ENCODE results near the gene SRRT.

Gene SRRT

GRCh38 chr7:100855515-100855914 is 19.4 kb upstream of the SRRT start:
- no peak for DNase-seq (ENCODE audit: low spot score)

- DNase-seq (ENCODE audit: low spot score), result no peak
Measured at GRCh38 chr7:100856871-100857282, 18.0 kb upstream of the SRRT start.

GRCh38 chr7:100859856-100860255 is 15.0 kb upstream of the SRRT start:
- no peak for DNase-seq (ENCODE audit: low spot score)

DNA sequence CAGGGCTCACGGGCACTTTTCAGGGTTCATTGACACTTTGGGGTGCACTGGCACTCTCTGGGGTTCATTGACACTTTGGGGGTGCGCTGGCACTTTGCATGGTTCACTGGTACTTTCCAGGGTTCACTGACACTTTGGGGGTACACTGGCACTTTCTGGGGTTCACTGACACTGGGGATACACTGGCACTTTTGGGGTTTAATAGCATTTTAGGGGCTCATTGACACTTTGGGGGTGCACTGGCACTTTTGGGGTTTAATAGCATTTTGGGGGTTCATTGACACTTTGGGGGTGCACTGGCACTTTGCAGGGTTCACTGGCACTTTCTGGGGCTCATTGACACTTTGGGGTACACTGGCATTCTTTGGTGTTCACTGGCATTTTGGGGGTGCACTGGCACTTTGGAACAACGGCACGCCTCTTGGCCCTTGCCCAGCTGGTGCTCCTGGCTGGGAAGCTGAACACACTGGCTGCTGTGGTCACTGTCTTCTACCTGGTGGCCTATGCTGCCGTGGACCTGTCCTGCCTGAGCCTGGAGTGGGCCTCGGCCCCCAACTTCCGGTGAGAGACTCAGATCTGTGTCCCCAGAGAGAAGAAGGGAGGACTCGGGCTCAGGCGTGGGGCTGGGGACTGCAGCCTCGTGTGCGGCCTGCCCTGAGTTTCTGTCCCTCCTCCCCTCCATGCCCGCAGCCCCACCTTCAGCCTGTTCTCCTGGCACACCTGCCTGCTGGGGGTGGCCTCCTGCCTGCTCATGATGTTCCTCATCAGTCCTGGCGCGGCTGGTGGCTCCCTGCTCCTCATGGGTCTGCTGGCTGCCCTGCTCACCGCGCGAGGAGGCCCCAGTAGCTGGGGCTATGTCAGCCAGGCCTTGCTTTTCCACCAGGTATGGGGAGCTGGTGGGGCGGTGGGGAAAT is 13.9 kb upstream of the SRRT start:
- DNase-seq (ENCODE audit: low spot score), result no peak

GRCh38 chr7:100861616-100861985 is 13.3 kb upstream of the SRRT start:
- no peak for DNase-seq (ENCODE audit: low spot score)

- peak; percentile 70 for DNase-seq (ENCODE audit: low spot score)
Measured at GRCh38 chr7:100863406-100863950, 11.4 kb upstream of the SRRT start.

- DNase-seq (ENCODE audit: low spot score), result no peak
Measured at GRCh38 chr7:100864263-100864845, 10.5 kb upstream of the SRRT start.

GRCh38 chr7:100865372-100865911 is 9.5 kb upstream of the SRRT start:
- DNase-seq (ENCODE audit: low spot score), result no peak

DNA sequence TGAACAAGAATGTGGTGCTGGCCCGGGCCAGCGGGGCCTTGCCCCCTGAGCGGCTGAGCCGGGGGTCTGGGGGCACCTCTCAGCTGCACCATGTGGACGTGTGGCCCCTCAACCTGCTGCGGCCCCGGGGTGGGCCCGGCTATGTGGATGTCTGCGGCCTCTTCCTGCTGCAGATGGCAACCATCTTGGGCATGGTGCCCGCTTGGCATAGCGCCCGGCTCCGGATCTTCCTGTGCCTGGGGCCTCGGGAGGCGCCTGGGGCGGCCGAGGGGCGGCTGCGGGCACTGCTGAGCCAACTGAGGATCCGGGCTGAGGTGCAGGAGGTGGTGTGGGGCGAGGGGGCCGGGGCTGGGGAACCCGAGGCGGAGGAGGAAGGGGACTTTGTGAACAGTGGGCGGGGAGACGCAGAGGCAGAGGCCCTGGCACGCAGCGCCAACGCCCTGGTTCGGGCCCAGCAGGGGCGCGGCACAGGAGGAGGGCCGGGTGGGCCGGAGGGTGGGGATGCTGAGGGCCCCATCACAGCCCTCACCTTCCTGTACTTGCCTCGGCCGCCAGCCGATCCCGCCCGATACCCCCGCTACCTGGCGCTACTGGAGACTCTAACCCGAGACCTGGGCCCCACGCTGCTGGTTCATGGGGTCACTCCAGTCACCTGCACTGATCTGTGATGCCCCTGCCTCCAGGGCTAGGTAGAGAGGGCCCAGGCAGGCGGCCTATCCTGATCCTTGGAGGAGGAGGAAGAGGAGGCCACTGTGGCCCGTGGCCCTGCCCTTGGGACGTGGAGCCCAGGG is 8.8 kb upstream of the SRRT start:
- no peak for DNase-seq (ENCODE audit: low spot score)

DNA sequence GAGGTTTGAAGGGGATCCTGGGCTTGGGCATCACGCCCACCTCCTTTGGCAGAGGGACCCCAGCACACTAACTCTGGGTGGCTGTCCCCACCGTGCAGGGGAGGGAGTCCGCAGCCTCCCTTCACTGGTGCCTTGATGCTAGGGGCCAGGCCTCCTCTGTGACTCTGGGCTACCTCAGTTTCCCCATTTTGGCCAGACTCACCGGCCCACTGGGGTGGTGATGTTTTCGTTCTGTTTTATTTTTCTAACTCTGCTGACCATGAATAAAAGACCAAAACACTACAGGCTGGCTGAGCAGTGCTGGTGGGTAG is 8.2 kb upstream of the SRRT start:
- DNase-seq (ENCODE audit: low spot score), result no peak

DNA sequence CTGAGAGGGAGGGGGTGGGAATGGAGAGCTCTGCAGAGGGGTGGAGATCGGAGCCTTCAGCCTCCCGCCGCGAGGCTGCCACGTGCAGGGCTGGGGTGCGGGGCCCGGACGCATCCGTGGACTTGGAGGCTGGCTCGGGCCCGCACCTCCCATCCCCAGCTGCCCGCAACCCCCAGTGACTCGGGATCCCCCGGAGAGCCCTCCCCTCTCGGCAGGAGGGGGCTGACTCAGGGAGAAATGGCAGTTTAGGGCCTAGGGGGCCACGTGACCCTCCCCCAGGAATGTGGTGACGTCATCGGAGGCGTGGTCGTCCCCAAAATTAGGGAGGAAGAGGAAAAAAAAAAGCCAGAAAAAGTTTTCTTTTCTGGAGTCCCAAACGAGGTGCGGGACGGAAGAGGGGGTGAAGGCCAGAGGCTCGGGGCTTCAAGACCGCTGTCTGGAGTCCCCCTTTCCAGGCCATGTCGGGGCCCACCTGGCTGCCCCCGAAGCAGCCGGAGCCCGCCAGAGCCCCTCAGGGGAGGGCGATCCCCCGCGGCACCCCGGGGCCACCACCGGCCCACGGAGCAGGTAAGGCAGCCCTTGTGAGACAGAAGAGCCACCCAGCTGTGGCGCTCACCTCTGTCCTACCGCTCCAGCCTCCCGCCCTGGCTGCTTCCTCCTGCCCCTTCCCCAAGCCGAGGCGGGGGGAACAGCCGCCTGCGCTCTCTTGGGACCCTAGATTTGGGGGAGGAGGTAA is 7.7 kb upstream of the SRRT start, which contains the start of gene TRIP6:
TSS of gene TRIP6 (plus strand) at position 348 of the 736 bp plus-strand sequence. CDS start at position 459, 111 bp downstream.
- DNase-seq (ENCODE audit: low spot score), result peak; percentile 98

- no peak for DNase-seq (ENCODE audit: low spot score)
Measured at GRCh38 chr7:100867776-100868485, 7.0 kb upstream of the SRRT start.

GRCh38 chr7:100873599-100874299 is 1.2 kb upstream of the SRRT start:
- DNase-seq (ENCODE audit: low spot score), result no peak

GRCh38 chr7:100874300-100874576 is 665 bp upstream of the SRRT start:
- no peak for DNase-seq (ENCODE audit: low spot score)

DNA sequence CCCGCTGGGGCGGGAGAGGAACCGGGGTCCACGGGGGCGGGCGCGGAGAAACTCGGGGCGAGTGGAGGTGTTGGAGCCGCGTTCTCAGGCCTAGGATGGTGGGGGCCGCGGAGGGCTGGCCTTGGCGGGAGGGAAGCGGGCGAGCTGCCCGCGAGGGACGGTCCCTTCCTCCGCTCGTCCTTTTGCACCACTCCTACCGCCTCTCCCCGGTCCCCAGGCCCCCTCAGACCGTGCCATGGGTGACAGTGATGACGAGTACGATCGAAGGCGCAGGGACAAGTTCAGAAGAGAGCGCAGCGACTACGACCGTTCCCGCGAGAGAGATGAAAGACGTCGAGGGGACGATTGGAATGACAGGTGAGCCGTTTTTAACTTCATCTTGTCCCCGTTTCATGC is 451 bp downstream of the SRRT start:
- DNase-seq (ENCODE audit: low spot score), result peak; percentile 56

DNA sequence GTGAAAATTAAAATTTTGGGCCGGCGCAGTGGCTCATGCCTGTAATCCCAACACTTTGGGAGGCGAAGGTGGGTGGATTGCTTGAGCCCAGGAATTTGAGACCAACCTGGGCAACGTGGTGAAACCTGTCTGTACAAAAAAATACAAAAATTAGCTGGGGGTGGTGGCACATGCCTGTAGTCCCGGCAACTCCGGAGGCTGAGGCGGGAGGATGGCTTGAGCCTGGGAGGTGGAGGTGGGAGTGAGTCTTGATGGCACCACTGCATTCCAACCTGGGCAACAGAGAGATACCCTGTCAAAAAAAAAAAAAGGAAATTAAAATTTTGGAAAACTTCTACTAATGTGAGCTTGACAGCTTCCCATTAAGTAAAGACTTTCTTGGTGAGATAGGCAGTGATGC is 3.1 kb downstream of the SRRT start:
- DNase-seq (ENCODE audit: low spot score), result no peak

DNA sequence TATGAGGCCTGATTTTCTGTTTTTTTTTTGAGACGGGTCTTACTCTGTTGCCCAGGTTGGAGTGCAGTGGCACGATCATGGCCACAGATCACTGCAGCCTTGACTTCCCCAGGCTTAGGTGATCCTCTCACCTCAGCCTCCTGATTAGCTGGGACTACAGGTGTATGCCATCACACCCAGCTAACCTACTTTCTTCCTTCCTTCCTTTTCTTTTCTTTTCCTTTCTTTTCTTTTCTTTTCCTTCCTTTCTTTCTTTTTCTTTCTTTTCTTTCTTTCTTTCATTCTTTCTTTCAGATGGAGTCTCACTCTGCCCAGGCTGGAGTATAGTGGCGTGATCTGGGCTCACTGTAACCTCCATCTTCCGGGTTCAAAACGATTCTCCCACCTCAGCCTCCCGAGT is 3.8 kb downstream of the SRRT start:
- no peak for DNase-seq (ENCODE audit: low spot score)

- no peak for DNase-seq (ENCODE audit: low spot score)
Measured at GRCh38 chr7:100879685-100880261, 4.9 kb downstream of the SRRT start.

DNA sequence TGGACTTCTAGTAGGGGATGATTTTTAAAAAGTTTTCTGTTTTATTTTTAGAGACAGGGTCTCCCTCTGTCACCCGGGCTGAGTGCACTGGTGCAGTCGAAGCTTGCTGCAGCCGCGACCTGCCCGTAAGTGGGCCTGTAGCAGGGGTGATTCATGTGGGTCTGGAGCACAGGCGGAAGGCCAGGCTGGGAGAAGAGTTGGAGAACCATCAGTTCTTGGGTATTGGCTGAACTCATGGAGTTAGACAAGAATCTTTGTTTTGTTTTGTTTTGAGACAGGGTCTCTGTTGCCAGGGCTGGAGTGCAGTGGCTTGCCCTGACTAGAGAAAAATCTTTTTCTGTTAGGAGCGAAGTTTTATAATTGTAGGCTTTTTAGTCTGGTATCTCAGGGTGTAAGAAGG is 5.7 kb downstream of the SRRT start:
- DNase-seq (ENCODE audit: low spot score), result no peak

DNA sequence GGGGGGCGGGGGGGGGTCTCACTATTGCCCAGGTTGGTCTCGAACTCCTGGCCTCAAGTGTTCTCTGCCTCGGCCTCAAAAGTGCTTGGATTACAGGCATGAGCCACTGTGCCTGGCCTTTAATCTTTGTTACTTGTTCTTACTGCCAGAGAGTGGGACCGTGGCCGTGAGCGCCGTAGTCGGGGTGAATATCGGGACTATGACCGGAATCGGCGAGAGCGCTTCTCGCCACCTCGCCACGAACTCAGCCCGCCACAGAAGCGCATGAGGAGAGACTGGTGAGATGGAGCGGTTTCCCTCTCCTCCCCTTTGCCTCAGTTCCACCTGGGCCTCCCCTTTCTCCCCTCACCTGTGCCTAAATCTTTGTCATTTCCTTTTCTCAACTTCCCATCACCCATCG is 6.2 kb downstream of the SRRT start:
- no peak for DNase-seq (ENCODE audit: low spot score)

All from HuH-7 (cell line).